ENCODE measurements around the gene CA7. TPM values are rescaled to one million over a fixed set of nuclear protein-coding genes. Genes with fewer than 3 reads are reported as not detected.
"Not testable (repeated sequence)": the region's sequence is repeated elsewhere in the genome, so short reads cannot be mapped to it uniquely, and the experiment has no call there.

Gene CA7
- total and polyA plus RNA-seq, 2 donors from 2014 or later: not detected

DNA sequence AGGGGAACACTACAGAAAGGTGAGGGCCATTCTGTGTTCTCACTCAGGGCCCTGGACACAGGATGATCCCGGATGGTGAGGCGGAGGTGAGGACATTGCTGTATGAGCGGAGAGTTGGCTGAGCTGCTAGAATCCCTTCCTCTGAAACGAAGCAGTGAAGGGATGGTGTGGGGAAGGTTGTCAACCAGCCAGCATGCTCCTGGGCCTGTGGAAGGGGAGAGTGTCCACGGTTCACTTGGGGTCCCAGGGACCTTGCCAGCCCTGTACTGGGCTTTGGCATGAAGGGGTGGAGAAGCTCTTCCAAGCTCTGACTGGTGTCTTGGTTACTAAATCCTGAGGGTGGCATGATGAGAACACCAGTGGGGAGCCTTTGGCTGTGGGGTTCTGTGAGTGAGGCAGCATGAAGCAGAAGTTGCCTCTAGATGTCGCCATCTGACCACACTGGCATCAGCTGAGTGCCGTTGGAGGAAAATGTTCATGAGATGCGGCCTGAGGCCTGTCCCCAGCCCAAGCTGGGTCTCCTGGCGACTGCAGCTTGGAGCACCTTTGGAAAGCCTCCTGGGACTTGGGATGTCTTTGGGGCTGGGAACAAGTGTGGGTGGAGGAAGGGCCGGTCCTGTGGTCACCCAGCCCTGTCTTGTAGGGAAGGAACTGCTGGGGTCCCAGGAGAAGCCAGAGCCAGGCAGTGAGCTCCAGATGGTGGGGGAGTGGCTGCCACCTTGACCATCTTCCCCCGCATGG, 50.9 kb downstream of the CA7 start:
- no peaks in the 10 kb centered on the region for H3K9me3 ChIP-seq (ENCODE audit: control insufficient read depth in 2 of 3, insufficient read depth in 1 of 3, low read length in 3 of 3)
- no peak overlapping the region for H3K27ac ChIP-seq (ENCODE audit: low read depth in 2 of 2, low read length in 2 of 2)
- TF ChIP-seq, protein P1, sequence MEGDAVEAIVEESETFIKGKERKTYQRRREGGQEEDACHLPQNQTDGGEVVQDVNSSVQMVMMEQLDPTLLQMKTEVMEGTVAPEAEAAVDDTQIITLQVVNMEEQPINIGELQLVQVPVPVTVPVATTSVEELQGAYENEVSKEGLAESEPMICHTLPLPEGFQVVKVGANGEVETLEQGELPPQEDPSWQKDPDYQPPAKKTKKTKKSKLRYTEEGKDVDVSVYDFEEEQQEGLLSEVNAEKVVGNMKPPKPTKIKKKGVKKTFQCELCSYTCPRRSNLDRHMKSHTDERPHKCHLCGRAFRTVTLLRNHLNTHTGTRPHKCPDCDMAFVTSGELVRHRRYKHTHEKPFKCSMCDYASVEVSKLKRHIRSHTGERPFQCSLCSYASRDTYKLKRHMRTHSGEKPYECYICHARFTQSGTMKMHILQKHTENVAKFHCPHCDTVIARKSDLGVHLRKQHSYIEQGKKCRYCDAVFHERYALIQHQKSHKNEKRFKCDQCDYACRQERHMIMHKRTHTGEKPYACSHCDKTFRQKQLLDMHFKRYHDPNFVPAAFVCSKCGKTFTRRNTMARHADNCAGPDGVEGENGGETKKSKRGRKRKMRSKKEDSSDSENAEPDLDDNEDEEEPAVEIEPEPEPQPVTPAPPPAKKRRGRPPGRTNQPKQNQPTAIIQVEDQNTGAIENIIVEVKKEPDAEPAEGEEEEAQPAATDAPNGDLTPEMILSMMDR (IDR thresholded peaks at IDR 0.05; ENCODE audit: borderline replicate concordance, extremely low read depth, insufficient read depth): peak; percentile 94
- FAIRE-seq (no peak), DNase-seq (peak; percentile 74 to 90 (median 80))
- peaks cover 0 to 23% (median 19%) of the 10 kb centered on the region in 3 donors for H3K4me1 ChIP-seq (ENCODE audit: control insufficient read depth in 2 of 3, insufficient read depth in 2 of 3, low read depth in 1 of 3, low read length in 3 of 3)
- H3K9ac ChIP-seq (ENCODE audit: low read length in 3 of 3): no peak overlapping the region
- intact Hi-C loops (cut with DNase I): no loop called here
- no peak overlapping the region for H3K4me3 ChIP-seq (ENCODE audit: low read length in 3 of 3)
- H3K36me3 ChIP-seq (ENCODE audit: control insufficient read depth in 2 of 3, insufficient read depth in 3 of 3, low read length in 3 of 3): no peaks in the 10 kb centered on the region
- no peaks in the 10 kb centered on the region for H3K27me3 ChIP-seq (ENCODE audit: control insufficient read depth, insufficient read depth, low read length)

DNA sequence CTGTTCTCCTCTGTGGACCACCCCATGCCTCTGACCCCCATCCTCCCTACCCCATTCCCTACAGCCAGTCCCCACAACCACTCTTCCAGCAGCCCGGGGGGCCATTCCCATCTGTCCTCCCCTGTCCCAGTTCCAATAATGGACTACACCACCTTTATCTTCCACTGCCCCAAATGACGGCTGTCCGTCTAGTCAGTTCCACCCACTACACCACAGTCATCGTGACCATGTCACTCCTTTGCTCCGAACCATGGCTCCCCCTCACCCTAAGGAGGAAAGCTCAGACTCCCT, 51.4 kb downstream of the CA7 start:
- no peak for FAIRE-seq
- peak in 1 of 5 donors; percentile 54 for DNase-seq
- H3K27ac ChIP-seq (ENCODE audit: low read depth in 2 of 2, low read length in 2 of 2): no peak overlapping the region
- no peak overlapping the region for H3K4me3 ChIP-seq (ENCODE audit: low read length in 3 of 3)
- intact Hi-C loops (cut with DNase I): no loop called here
- H3K9ac ChIP-seq (ENCODE audit: low read length in 3 of 3): no peak overlapping the region
- TF ChIP-seq, protein P1 (IDR thresholded peaks at IDR 0.05; ENCODE audit: borderline replicate concordance, extremely low read depth, insufficient read depth): no peak
- H3K4me1 ChIP-seq (ENCODE audit: control insufficient read depth in 2 of 3, insufficient read depth in 2 of 3, low read depth in 1 of 3, low read length in 3 of 3): peaks cover 0 to 24% (median 20%) of the 10 kb centered on the region in 3 donors
- H3K27me3 ChIP-seq (ENCODE audit: control insufficient read depth, insufficient read depth, low read length): no peaks in the 10 kb centered on the region
- H3K36me3 ChIP-seq (ENCODE audit: control insufficient read depth in 2 of 3, insufficient read depth in 3 of 3, low read length in 3 of 3): no peaks in the 10 kb centered on the region
- H3K9me3 ChIP-seq (ENCODE audit: control insufficient read depth in 2 of 3, insufficient read depth in 1 of 3, low read length in 3 of 3): no peaks in the 10 kb centered on the region

GRCh38 chr16:66895999-66896398, 51.8 kb downstream of the CA7 start:
- Histone ChIP-seq H3K36me3 (ENCODE audit: control insufficient read depth in 2 of 3, insufficient read depth in 3 of 3, low read length in 3 of 3) (no peaks in the 10 kb centered on the region), H3K4me1 (ENCODE audit: control insufficient read depth in 2 of 3, insufficient read depth in 2 of 3, low read depth in 1 of 3, low read length in 3 of 3) (peaks cover 0 to 27% (median 20%) of the 10 kb centered on the region in 3 donors), H3K27me3 (ENCODE audit: control insufficient read depth, insufficient read depth, low read length) (no peaks in the 10 kb centered on the region), H3K9me3 (ENCODE audit: control insufficient read depth in 2 of 3, insufficient read depth in 1 of 3, low read length in 3 of 3) (no peaks in the 10 kb centered on the region), H3K27ac (ENCODE audit: low read depth in 2 of 2, low read length in 2 of 2) (no peak overlapping the region), H3K4me3 (ENCODE audit: low read length in 3 of 3) (no peak overlapping the region), H3K9ac (ENCODE audit: low read length in 3 of 3) (no peak overlapping the region)
- TF ChIP-seq, protein P1 (IDR thresholded peaks at IDR 0.05; ENCODE audit: borderline replicate concordance, extremely low read depth, insufficient read depth): no peak
- intact Hi-C loops (cut with DNase I): no loop called here
- DNase-seq (peak in 1 of 5 donors; percentile 58), FAIRE-seq (no peak)

- intact Hi-C loops (cut with DNase I); H3K9ac ChIP-seq (ENCODE audit: low read length in 3 of 3); H3K4me3 ChIP-seq (ENCODE audit: low read length in 3 of 3); H3K36me3 ChIP-seq (ENCODE audit: control insufficient read depth in 2 of 3, insufficient read depth in 3 of 3, low read length in 3 of 3); H3K27ac ChIP-seq (ENCODE audit: low read depth in 2 of 2, low read length in 2 of 2); H3K27me3 ChIP-seq (ENCODE audit: control insufficient read depth, insufficient read depth, low read length); FAIRE-seq; H3K9me3 ChIP-seq (ENCODE audit: control insufficient read depth in 2 of 3, insufficient read depth in 1 of 3, low read length in 3 of 3): not testable (repeated sequence)
- peaks cover 0 to 33% (median 23%) of the 10 kb centered on the region in 3 donors for H3K4me1 ChIP-seq (ENCODE audit: control insufficient read depth in 2 of 3, insufficient read depth in 2 of 3, low read depth in 1 of 3, low read length in 3 of 3)
- peak in 1 of 5 donors; percentile 10 for DNase-seq
Measured at GRCh38 chr16:66896682-66897081, 52.5 kb downstream of the CA7 start.
